Erythroblast (primary cell): ENCODE measurements around the gene PLEKHH2.

Experiments used
- GATA1 ChIP-seq: IDR thresholded peaks from 2 replicates; pipeline ENCODE4 v1.6.1; 2011; ENCODE audit warnings: low read depth, mild to moderate bottlenecking, control low read depth, low read length, moderate library complexity
- POLR2A ChIP-seq: IDR thresholded peaks from 2 replicates; pipeline ENCODE4 v1.6.1; 2011; ENCODE audit warnings: mild to moderate bottlenecking, low read length

DNA sequence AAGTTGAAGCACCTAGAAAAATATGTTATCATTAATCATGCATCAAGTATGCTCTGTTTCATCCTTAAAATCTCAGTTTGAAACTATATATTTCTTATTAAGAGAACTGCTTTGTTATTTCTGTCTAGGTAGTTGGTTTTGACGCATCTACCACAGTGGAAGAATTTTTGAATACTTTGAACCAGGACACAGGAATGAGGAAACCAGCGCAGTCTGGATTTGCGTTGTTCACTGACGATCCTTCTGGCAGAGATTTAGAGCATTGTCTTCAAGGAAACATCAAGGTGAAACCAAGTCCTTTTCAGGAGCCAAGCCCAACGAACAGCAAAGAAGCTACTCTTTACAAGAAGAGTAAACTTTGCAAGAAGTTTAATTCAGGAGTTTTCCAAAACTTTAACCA is 106.6 kb downstream of the PLEKHH2 start:
- TF ChIP-seq POLR2A: no peak
- TF ChIP-seq GATA1: no peak
